KMS-11 (cell line): ENCODE results near the gene SLC6A18.

Experiments
- H2AFZ ChIP-seq: fragments of 200-600 bp; sonication (generic); 2 replicates; pipeline ENCODE4 v1.6.1; 2016; ENCODE audit warnings: antibody characterized with exemption, mixed run types, low read depth
- H3K27ac ChIP-seq: fragments of 200-600 bp; sonication (generic); 2 replicates; pipeline ENCODE4 v1.6.1; 2016; ENCODE audit warnings: mild to moderate bottlenecking, mixed run types
- H3K27me3 ChIP-seq: fragments of 200-600 bp; sonication (generic); 2 replicates; pipeline ENCODE4 v1.6.1; 2017; ENCODE audit warnings: mild to moderate bottlenecking, low read depth, mixed run types, moderate library complexity; ENCODE audit not compliant: insufficient read depth
- H3K36me3 ChIP-seq: fragments of 200-600 bp; sonication (generic); 2 replicates; pipeline ENCODE4 v1.6.1; 2017; ENCODE audit warnings: mild to moderate bottlenecking, mixed run types; ENCODE audit not compliant: insufficient read depth
- H3K4me1 ChIP-seq: fragments of 200-600 bp; sonication (generic); 2 replicates; pipeline ENCODE4 v1.6.1; 2016; ENCODE audit warnings: mild to moderate bottlenecking, low read depth, mixed run types; ENCODE audit not compliant: poor library complexity, severe bottlenecking
- H3K4me2 ChIP-seq: fragments of 200-600 bp; sonication (generic); 2 replicates; pipeline ENCODE4 v1.7.0; 2016; ENCODE audit warnings: mild to moderate bottlenecking, mixed run types
- H3K4me3 ChIP-seq: fragments of 200-600 bp; sonication (generic); IDR thresholded peaks from 2 replicates; pipeline ENCODE4 v1.6.1; 2017; ENCODE audit warnings: low read depth, low read length, mixed read lengths; ENCODE audit not compliant: insufficient read depth
- H3K79me2 ChIP-seq: fragments of 200-600 bp; sonication (generic); 2 replicates; pipeline ENCODE4 v1.6.1; 2016; ENCODE audit warnings: low read depth, mixed run types; ENCODE audit not compliant: insufficient read depth
- H3K9ac ChIP-seq: fragments of 200-600 bp; sonication (generic); 2 replicates; pipeline ENCODE4 v1.6.1; 2016; ENCODE audit warnings: mild to moderate bottlenecking, mixed run types
- H4K20me1 ChIP-seq: fragments of 200-600 bp; sonication (generic); 2 replicates; pipeline ENCODE4 v1.6.1; 2016; ENCODE audit warnings: mild to moderate bottlenecking, mixed run types; ENCODE audit not compliant: insufficient read depth
- CTCF ChIP-seq: fragments of 200-600 bp; sonication (generic); conservative IDR thresholded peaks from 2 replicates; pipeline ENCODE4 v1.6.1; 2017; ENCODE audit warnings: low read depth, mild to moderate bottlenecking, antibody characterized with exemption, low read length, moderate library complexity, mixed read lengths

Gene SLC6A18

GRCh38 chr5:1195916-1196315, 29.3 kb upstream of the SLC6A18 start:
- Histone ChIP-seq H3K4me3 (no peak overlapping the region), H3K4me2 (no peak overlapping the region), H3K79me2 (no peaks in the 10 kb centered on the region), H3K27me3 (peaks cover 9% of the 10 kb centered on the region; the same call in 1 of the 2 replicates), H2AFZ (no peak overlapping the region), H3K36me3 (no peaks in the 10 kb centered on the region), H3K9ac (no peak overlapping the region), H3K4me1 (no peaks in the 10 kb centered on the region), H3K27ac (no peak overlapping the region), H4K20me1 (no peaks in the 10 kb centered on the region)
- no peak for TF ChIP-seq CTCF

- Histone ChIP-seq H3K4me2 (no peak overlapping the region), H3K9ac (no peak overlapping the region), H3K36me3 (no peaks in the 10 kb centered on the region), H3K27ac (no peak overlapping the region), H3K79me2 (no peaks in the 10 kb centered on the region), H3K4me3 (no peak overlapping the region), H4K20me1 (no peaks in the 10 kb centered on the region), H2AFZ (no peak overlapping the region), H3K27me3 (peaks cover 7% of the 10 kb centered on the region; the same call in 1 of the 2 replicates), H3K4me1 (no peaks in the 10 kb centered on the region)
- no peak for TF ChIP-seq CTCF
Observed at GRCh38 chr5:1196562-1196961, 28.6 kb upstream of the SLC6A18 start.

- Histone ChIP-seq H3K27ac (no peak overlapping the region), H3K4me2 (no peak overlapping the region), H4K20me1 (no peaks in the 10 kb centered on the region), H3K4me3 (no peak overlapping the region), H3K79me2 (no peaks in the 10 kb centered on the region), H3K36me3 (no peaks in the 10 kb centered on the region), H3K27me3 (peaks cover 7% of the 10 kb centered on the region; the same call in 1 of the 2 replicates), H3K4me1 (no peaks in the 10 kb centered on the region), H2AFZ (no peak overlapping the region), H3K9ac (no peak overlapping the region)
- no peak for TF ChIP-seq CTCF
Observed at GRCh38 chr5:1197876-1198666, 27.1 kb upstream of the SLC6A18 start.

GRCh38 chr5:1199340-1199648, 25.9 kb upstream of the SLC6A18 start:
- TF ChIP-seq CTCF: no peak
- Histone ChIP-seq H3K27ac (no peak overlapping the region), H3K4me3 (no peak overlapping the region), H3K27me3 (peaks cover 5% of the 10 kb centered on the region; the same call in 1 of the 2 replicates), H2AFZ (no peak overlapping the region), H3K79me2 (no peaks in the 10 kb centered on the region), H3K9ac (no peak overlapping the region), H3K36me3 (no peaks in the 10 kb centered on the region), H3K4me1 (no peaks in the 10 kb centered on the region), H3K4me2 (no peak overlapping the region), H4K20me1 (no peaks in the 10 kb centered on the region)
